Activated naive CD8-positive, alpha-beta T cell treated with anti-CD3 and anti-CD28 coated beads for 36 hours (primary cell): ENCODE results near the gene RAP1GDS1. TPM values are rescaled to one million over a fixed set of nuclear protein-coding genes. Genes with fewer than 3 reads are reported as not detected.
"Not testable (repeated sequence)": the region's sequence is repeated elsewhere in the genome, so short reads cannot be mapped to it uniquely, and the experiment has no call there.

Experiments
- DNase-seq: peaks from one replicate; pipeline ENCODE4 v3.0.0; 2021
- H3K27ac Mint-ChIP-seq: one replicate; pipeline ENCODE4 v1.8.0; 2022; ENCODE audit warnings: mild to moderate bottlenecking, moderate library complexity, mixed read lengths
- H3K27me3 Mint-ChIP-seq: one replicate; pipeline ENCODE4 v1.8.0; 2022; ENCODE audit warnings: mild to moderate bottlenecking, mixed read lengths
- H3K36me3 Mint-ChIP-seq: one replicate; pipeline ENCODE4 v1.8.0; 2021; ENCODE audit warnings: mild to moderate bottlenecking, mixed read lengths
- H3K4me1 Mint-ChIP-seq: one replicate; pipeline ENCODE4 v1.8.0; 2021; ENCODE audit warnings: mixed read lengths
- H3K4me3 Mint-ChIP-seq: one replicate; pipeline ENCODE4 v1.8.0; 2022; ENCODE audit warnings: mild to moderate bottlenecking, moderate library complexity, mixed read lengths
- H3K9me3 Mint-ChIP-seq: one replicate; pipeline ENCODE4 v1.8.0; 2022; ENCODE audit warnings: mixed read lengths
- total RNA-seq, 2 experiments: library from RNA; stranded (reverse); gene quantifications; one replicate each; pipeline ENCODE4 v1.2.3, GENCODE V29; 2021

RAP1GDS1 gene
- total RNA-seq, 2 experiments from 2014 or later: 61.8 to 62.6 TPM

DNA sequence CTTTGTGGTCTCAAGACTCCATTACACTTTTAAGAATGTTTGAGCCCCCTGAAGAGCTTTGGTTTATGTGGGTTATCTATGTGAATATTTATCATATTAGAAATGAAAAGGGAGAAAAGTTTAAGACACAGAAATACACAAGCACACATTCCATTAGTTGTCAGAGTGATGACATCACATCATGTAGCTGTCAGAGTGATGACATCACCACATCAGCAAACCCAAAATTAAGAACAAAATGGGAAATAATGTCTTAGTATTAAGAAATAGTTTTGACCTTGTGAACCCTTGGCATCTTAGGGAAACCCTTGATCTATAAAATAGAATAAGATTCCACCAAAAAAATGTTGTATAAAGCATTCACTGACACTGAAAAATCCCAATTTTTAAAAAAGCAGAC, 201.3 kb downstream of the RAP1GDS1 start:
- Mint-ChIP-seq H3K4me1 (peaks cover 13% of the 10 kb centered on the region), H3K4me3 (no peak overlapping the region), H3K27ac (no peak overlapping the region), H3K9me3 (peaks cover 5% of the 10 kb centered on the region), H3K36me3 (no peaks in the 10 kb centered on the region), H3K27me3 (no peaks in the 10 kb centered on the region)
- no peak for DNase-seq

DNA sequence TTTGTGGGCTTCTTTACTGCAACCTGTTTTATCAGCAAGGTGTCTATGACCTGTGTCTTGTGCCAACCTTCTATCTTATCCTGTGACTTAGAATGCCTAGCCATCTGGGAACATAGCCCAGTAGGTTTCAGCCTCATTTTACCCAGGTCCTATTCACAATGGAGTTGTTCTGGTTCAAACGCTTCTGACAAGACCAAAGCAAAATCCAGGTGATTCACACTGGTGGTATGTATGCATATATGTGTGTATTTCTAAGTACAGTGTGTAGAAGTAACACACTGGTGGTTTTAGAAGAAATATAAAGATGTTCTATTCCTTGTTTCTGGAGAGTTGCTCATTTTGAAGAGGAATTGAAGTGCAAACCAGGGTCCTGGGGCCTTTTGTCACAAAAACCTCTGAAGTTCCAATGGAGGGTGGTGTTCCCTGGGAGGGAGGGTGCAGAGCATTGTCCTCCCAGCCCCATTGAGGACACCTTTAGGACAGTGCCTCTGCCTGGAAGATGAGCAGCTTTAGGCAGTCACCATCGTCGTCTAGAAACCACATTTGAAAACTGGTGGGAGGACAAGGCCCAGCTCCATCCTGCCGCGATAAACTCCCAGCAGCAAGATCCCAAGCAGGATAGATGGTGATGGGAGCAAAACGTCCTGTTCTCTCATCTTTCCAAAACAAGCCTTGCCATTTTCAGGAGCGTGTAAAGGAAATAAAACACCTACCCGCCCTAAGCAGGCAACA, 205.8 kb downstream of the RAP1GDS1 start:
- peaks cover 27% of the 10 kb centered on the region for H3K4me1 Mint-ChIP-seq
- no peak for DNase-seq
- peaks cover 22% of the 10 kb centered on the region for H3K36me3 Mint-ChIP-seq
- H3K27ac Mint-ChIP-seq: no peak overlapping the region
- no peak overlapping the region for H3K4me3 Mint-ChIP-seq
- H3K27me3 Mint-ChIP-seq: peaks cover 3% of the 10 kb centered on the region
- H3K9me3 Mint-ChIP-seq: peaks cover under 1% of the 10 kb centered on the region

- Mint-ChIP-seq H3K27me3 (peaks cover 3% of the 10 kb centered on the region), H3K9me3 (no peaks in the 10 kb centered on the region), H3K36me3 (peaks cover 26% of the 10 kb centered on the region), H3K27ac (no peak overlapping the region), H3K4me3 (peak overlapping the region; percentile 70), H3K4me1 (peaks cover 27% of the 10 kb centered on the region)
- DNase-seq: peak; percentile 61
These were observed 206.5 kb downstream of the RAP1GDS1 start for GRCh38 chr4:98467627-98468072.

DNA sequence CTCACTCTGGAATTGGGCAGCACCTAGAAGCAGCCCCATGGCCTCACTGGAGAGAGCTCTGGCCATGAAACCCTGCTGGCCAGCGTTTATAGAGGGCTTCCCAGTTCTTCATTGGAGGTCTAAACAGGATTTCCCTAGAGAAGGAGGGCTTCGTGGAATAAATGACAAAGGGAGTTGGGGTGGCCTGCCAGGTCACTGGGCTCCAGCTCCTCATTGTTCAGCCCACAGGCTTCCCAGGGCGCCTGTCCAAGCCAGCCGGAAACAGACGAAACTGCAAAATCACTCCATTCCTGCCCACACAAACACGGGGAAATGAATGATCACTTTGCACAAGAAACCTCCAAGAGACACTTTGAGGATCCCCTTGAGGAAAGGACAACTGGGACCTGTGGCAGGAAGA, 207.5 kb downstream of the RAP1GDS1 start:
- Mint-ChIP-seq H3K4me1 (peaks cover 27% of the 10 kb centered on the region), H3K27ac (no peak overlapping the region), H3K4me3 (no peak overlapping the region), H3K36me3 (peaks cover 29% of the 10 kb centered on the region), H3K27me3 (peaks cover 3% of the 10 kb centered on the region), H3K9me3 (no peaks in the 10 kb centered on the region)
- DNase-seq: no peak

DNA sequence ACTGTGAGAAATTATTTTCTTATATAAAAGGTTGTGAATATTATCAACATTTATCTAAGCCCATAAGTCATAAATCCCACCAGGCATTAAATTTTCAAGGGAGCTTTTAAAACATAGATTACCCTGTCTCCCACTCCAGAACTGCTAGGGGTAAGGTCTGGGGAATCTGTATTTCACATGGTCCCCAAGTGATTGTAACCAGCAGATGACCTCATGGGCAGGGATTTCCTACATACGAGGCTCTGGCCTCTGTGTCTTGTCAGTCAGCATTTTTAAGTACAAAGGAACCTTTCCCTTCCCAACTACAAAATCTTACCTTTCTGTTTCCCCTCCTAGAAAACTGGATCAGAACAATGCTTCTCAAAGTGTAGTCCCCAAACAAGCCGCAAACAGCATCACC, 208.6 kb downstream of the RAP1GDS1 start:
- no peak for DNase-seq
- no peak overlapping the region for H3K27ac Mint-ChIP-seq
- peaks cover 3% of the 10 kb centered on the region for H3K27me3 Mint-ChIP-seq
- H3K4me1 Mint-ChIP-seq: peaks cover 27% of the 10 kb centered on the region
- H3K9me3 Mint-ChIP-seq: no peaks in the 10 kb centered on the region
- H3K4me3 Mint-ChIP-seq: no peak overlapping the region
- H3K36me3 Mint-ChIP-seq: peaks cover 35% of the 10 kb centered on the region

DNA sequence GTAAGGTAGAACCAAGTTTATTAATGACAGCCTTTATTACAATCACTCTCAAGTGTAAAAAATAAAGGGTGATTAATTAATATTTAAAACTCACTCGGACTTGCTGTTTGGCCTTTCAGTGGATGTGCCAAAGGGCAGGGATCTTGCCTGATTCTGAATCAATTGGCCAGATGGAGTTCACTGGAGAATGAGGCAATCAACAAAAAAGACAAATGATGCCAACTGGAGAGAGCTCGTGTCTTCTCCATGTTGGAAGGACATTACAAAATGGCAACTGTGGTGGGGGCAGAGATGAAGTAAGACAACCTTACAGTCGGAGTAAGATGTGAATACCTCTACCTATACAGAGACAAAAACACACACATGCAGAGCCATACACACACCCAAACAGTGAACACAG, 209.2 kb downstream of the RAP1GDS1 start:
- H3K27me3 Mint-ChIP-seq: peaks cover 3% of the 10 kb centered on the region
- H3K4me3 Mint-ChIP-seq: no peak overlapping the region
- H3K4me1 Mint-ChIP-seq: peaks cover 26% of the 10 kb centered on the region
- no peak overlapping the region for H3K27ac Mint-ChIP-seq
- no peak for DNase-seq
- peaks cover 37% of the 10 kb centered on the region for H3K36me3 Mint-ChIP-seq
- H3K9me3 Mint-ChIP-seq: no peaks in the 10 kb centered on the region

GRCh38 chr4:98470831-98471230, 209.6 kb downstream of the RAP1GDS1 start:
- no peak for DNase-seq
- H3K27ac Mint-ChIP-seq: no peak overlapping the region
- no peak overlapping the region for H3K4me3 Mint-ChIP-seq
- no peaks in the 10 kb centered on the region for H3K9me3 Mint-ChIP-seq
- H3K36me3 Mint-ChIP-seq: peaks cover 39% of the 10 kb centered on the region
- peaks cover 23% of the 10 kb centered on the region for H3K4me1 Mint-ChIP-seq
- peaks cover 3% of the 10 kb centered on the region for H3K27me3 Mint-ChIP-seq

- Mint-ChIP-seq H3K27me3 (no peaks in the 10 kb centered on the region), H3K27ac (no peak overlapping the region), H3K4me3 (no peak overlapping the region), H3K4me1 (peaks cover 14% of the 10 kb centered on the region), H3K36me3 (peaks cover 48% of the 10 kb centered on the region), H3K9me3 (no peaks in the 10 kb centered on the region)
- DNase-seq: no peak
These were observed 211.9 kb downstream of the RAP1GDS1 start for GRCh38 chr4:98473046-98473445.

GRCh38 chr4:98474408-98474844, 213.2 kb downstream of the RAP1GDS1 start:
- Mint-ChIP-seq H3K27me3 (no peaks in the 10 kb centered on the region), H3K4me1 (peaks cover 15% of the 10 kb centered on the region), H3K9me3 (no peaks in the 10 kb centered on the region), H3K4me3 (no peak overlapping the region), H3K27ac (no peak overlapping the region), H3K36me3 (peaks cover 53% of the 10 kb centered on the region)
- no peak for DNase-seq

- H3K9me3 Mint-ChIP-seq: no peaks in the 10 kb centered on the region
- peaks cover 44% of the 10 kb centered on the region for H3K36me3 Mint-ChIP-seq
- no peak for DNase-seq
- H3K27me3 Mint-ChIP-seq: no peaks in the 10 kb centered on the region
- no peak overlapping the region for H3K27ac Mint-ChIP-seq
- peaks cover 12% of the 10 kb centered on the region for H3K4me1 Mint-ChIP-seq
- no peak overlapping the region for H3K4me3 Mint-ChIP-seq
These were observed 215.7 kb downstream of the RAP1GDS1 start for GRCh38 chr4:98476891-98477290.

DNA sequence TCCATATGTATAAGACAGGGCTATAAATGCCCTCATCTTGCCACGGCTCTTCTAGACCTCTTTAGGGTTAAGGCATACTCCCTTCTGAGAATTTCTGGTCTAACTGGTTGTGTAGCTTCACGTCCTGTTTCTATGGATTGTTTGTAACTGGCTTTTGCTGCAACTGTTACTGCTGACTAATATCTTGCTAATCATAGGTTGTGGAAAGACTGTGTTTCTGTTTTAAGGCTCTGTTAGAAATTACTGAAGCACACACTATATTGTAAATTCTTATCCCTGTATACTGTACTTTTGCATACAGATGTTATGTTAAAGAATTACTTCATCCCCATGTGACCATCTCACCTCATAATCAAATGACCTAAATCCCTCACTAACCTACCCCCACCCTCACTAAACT, 218.4 kb downstream of the RAP1GDS1 start:
- not testable (repeated sequence) for H3K4me3 Mint-ChIP-seq, H3K9me3 Mint-ChIP-seq, DNase-seq, H3K27me3 Mint-ChIP-seq, H3K27ac Mint-ChIP-seq
- H3K4me1 Mint-ChIP-seq: peaks cover 36% of the 10 kb centered on the region
- H3K36me3 Mint-ChIP-seq: peaks cover 41% of the 10 kb centered on the region

- no peaks in the 10 kb centered on the region for H3K27me3 Mint-ChIP-seq
- DNase-seq: no peak
- H3K27ac Mint-ChIP-seq: no peak overlapping the region
- H3K4me1 Mint-ChIP-seq: peaks cover 41% of the 10 kb centered on the region
- H3K36me3 Mint-ChIP-seq: peaks cover 43% of the 10 kb centered on the region
- no peaks in the 10 kb centered on the region for H3K9me3 Mint-ChIP-seq
- no peak overlapping the region for H3K4me3 Mint-ChIP-seq
These were observed 219.4 kb downstream of the RAP1GDS1 start for GRCh38 chr4:98480535-98480934.

- Mint-ChIP-seq H3K4me1 (peaks cover 47% of the 10 kb centered on the region), H3K36me3 (peaks cover 40% of the 10 kb centered on the region), H3K27me3 (no peaks in the 10 kb centered on the region), H3K27ac (no peak overlapping the region), H3K4me3 (no peak overlapping the region), H3K9me3 (no peaks in the 10 kb centered on the region)
- no peak for DNase-seq
These were observed 220.0 kb downstream of the RAP1GDS1 start for GRCh38 chr4:98481167-98481566.

GRCh38 chr4:98482503-98482846, 221.3 kb downstream of the RAP1GDS1 start:
- DNase-seq: no peak
- Mint-ChIP-seq H3K9me3 (no peaks in the 10 kb centered on the region), H3K27ac (peak overlapping the region; percentile 96), H3K27me3 (no peaks in the 10 kb centered on the region), H3K4me3 (peak overlapping the region; percentile 3), H3K36me3 (peaks cover 40% of the 10 kb centered on the region), H3K4me1 (peaks cover 54% of the 10 kb centered on the region)

DNA sequence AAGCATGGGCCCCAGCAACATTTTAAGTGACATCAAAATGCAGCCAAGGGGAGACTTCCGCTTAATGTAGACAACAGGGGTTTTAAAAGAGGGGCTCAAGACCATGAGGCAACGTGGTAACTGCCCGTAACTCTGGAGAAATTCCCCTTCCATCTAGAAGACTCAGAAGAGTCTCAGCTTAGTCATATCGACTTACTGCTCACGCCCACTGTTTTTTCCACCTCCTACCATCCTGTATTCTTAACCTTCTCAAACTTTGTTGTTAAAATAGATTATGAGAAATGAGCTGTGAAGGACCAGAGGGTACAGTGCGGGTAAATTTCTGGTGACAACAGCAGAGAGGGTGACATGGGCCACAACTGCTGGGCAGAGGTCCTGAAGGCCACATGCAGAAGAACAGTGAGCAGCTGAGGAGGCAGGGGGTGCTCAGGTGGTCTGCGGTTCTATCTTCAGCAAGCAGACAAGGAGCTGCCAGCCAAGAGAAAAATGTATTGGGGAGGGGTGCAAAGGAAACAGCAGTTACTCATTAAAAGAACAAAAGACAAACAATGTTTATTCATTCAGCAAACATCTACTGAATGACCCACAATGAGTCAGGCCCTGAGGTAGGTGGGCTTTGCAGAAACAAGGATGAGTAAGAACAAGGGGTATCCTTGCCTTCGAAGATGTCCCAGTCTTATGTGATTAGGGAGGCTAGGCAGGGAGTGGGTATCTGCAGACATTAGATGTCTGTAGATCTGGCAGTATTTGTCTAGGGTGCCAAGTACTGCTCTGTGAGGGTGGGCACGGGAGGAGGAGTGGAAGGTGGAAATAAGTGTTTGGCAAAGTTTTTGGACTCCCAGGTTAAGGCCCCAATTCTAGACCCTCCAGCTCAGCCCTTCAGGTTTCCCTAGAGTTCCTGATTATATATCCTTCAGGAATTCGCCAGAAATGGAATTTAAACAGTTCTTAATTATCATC, 221.9 kb downstream of the RAP1GDS1 start:
- Mint-ChIP-seq H3K4me3 (peak overlapping the region; percentile 51), H3K27ac (peak overlapping the region; percentile 96), H3K36me3 (peaks cover 39% of the 10 kb centered on the region), H3K27me3 (no peaks in the 10 kb centered on the region), H3K9me3 (no peaks in the 10 kb centered on the region), H3K4me1 (peaks cover 59% of the 10 kb centered on the region)
- DNase-seq: peak; percentile 48
